CD1c-positive myeloid dendritic cell (primary cell): ENCODE results near the gene ZFP3.
"Not testable (repeated sequence)": the region's sequence is repeated elsewhere in the genome, so short reads cannot be mapped to it uniquely, and the experiment has no call there.

Source experiments
- DNase-seq: peaks from one replicate; pipeline ENCODE4 v3.0.0-alpha.2; 2016; ENCODE audit errors: extremely low spot score

The ZFP3 gene

DNA sequence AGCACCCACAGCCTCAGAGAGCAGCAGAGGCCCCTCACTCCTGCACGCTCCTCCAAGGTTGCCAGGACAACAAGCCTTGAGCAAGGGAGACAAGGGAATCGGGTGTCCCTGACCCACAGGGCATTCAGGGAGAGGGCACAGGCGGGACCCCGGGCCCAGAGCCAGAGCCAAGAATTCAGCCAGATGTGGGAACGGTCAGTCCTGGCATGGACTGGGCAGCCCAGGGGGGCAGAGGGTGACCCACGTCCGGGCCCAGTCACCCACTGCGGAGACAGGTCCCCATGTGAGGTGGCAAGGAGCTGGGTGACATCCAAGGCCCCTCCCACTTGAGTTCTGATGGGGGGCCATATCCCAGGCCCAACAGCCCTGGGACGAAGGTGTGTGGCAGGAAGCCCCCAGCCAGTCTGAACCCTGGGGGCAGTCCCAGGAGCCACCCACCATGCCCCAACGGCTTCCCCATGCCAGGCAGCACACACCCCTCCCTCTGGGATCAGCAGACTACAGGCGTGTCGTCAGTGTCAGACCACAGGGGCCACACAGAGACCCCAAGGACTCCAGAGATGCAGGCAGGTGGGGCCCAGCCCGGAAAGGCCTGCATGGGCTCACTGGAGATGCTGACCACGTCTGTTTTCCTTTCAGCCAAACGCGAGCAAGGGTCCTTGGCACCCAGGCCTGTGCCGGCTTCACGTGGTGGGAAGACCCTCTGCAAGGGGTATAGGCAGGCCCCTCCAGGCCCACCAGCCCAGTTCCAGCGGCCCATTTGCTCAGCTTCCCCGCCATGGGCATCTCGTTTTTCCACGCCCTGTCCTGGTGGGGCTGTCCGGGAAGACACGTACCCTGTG, 60.6 kb downstream of the ZFP3 start:
- DNase-seq, result no peak

DNA sequence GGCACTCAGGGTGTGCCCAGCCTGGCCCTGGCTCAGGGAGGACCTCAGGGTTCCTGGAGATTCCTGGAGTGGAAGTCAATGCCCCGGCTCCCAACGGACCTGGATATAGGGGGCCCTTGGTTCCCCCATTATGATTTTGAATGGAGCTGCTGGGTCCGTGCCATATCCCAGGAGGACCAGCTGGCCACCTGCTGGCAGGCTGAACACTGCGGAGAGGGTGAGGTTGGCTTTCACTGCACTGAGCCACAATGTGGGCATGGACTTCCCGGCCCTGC, 61.1 kb downstream of the ZFP3 start:
- DNase-seq, result no peak

DNA sequence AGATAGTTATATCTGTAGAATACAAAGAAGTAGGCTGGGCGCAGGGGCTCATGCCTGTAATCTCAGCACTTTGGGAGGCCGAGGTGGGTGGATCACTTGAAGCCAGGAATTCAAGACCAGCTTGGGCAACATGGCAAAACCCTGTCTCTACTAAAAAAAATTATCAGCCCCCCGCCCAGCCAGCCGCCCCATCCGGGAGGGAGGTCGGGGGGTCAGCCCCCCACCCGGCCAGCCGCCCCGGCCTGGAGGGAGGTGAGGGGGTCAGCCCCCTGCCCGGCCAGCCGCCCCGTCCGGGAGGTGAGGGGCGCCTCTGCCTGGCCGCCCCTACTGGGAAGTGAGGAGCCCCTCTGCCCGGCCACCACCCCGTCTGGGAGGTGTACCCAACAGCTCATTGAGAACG, 64.6 kb downstream of the ZFP3 start:
- DNase-seq, result not testable (repeated sequence)
